Hepatocyte (in vitro differentiated cells): ENCODE data around the gene DDIT3.

ENCODE experiments used
- CTCF ChIP-seq: fragments of 200-600 bp; sonication (generic); IDR thresholded peaks from 2 replicates; pipeline ENCODE4 v1.5.1; 2016; ENCODE audit warnings: antibody characterized with exemption, mild to moderate bottlenecking; ENCODE audit not compliant: poor library complexity
- EZH2 ChIP-seq: fragments of 200-600 bp; sonication (generic); IDR thresholded peaks from 2 replicates; pipeline ENCODE4 v1.6.1; 2016; ENCODE audit warnings: antibody characterized with exemption, mild to moderate bottlenecking, borderline replicate concordance

DNA sequence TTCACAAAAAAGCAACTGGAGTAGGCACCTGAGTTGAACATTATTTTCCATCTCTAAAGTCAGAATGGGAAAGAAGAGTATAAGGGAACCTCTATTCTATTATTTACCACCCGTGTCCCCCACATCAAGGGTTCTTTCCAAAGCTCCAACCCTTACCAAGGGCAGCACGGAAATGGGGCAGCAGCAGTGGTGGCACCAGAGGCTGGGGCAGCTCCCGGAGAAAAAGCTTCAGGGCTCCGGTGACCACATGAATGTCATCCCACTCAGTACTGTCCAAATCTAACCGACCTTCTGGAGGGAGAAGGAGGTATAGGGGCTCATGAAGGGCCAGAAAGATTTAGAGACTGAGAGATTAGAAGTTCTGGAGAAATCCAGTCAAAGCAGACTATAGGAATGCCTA lies 46.4 kb downstream of the DDIT3 start:
- TF ChIP-seq CTCF = no peak
- TF ChIP-seq EZH2 = no peak
